PFSK-1 (cell line): ENCODE data around the gene PPP2R2D.

ENCODE experiments used
- FOXP2 ChIP-seq: optimal IDR thresholded peaks from 2 replicates; pipeline ENCODE3; 2011; ENCODE audit warnings: borderline replicate concordance, control low read depth, inconsistent platforms; ENCODE audit not compliant: insufficient read depth; ENCODE audit errors: extremely low read length, extremely low read depth
- POLR2AphosphoS5 ChIP-seq: IDR thresholded peaks from 2 replicates; pipeline ENCODE4 v1.6.1; 2012; ENCODE audit warnings: low read depth, mild to moderate bottlenecking, control low read depth, low read length, moderate library complexity
- SIN3A ChIP-seq: IDR thresholded peaks from 2 replicates; pipeline ENCODE4 v1.6.1; 2012; ENCODE audit warnings: mild to moderate bottlenecking, low read length, moderate library complexity, borderline replicate concordance; ENCODE audit not compliant: insufficient read depth
- TAF1 ChIP-seq: IDR thresholded peaks from 2 replicates; pipeline ENCODE4 v1.6.1; 2012; ENCODE audit warnings: low read length, control low read depth, borderline replicate concordance; ENCODE audit not compliant: insufficient read depth
- TF ChIP-seq, protein P1 (sequence below), 2 experiments: IDR thresholded peaks; 2 replicates each; pipeline versions ENCODE4 v1.6.1 to v1.8.0; 2011 to 2012; ENCODE audit warnings: low read depth in 2 of 2, low read length in 2 of 2, control low read depth in 1 of 2, inconsistent platforms in 1 of 2, mild to moderate bottlenecking in 1 of 2, moderate library complexity in 1 of 2; ENCODE audit not compliant: insufficient read depth in 1 of 2

Gene PPP2R2D

GRCh38 chr10:131909014-131909808 lies 8.4 kb downstream of the PPP2R2D start:
- TF ChIP-seq POLR2AphosphoS5, result no peak

DNA sequence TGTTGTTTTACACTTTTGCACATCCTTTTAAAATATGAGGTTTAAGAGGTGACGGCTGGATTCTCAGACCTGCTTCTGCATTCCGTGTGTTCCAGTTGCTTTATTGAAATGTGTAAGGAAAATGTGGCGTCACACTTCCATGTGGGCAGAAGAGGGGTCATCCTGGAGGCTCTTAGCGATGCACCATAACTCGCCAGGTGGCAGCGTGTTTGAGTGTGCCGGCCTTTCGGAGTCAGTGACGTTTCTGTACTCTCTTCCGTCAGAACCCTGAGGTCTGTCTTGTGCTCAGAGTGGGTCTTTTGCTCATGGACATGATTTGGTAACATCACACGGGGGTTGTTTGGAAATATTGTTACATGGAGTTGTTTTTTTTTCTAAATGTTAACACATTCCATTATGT lies 9.1 kb downstream of the PPP2R2D start:
- no peak for TF ChIP-seq SIN3A
- no peak for TF ChIP-seq TAF1
- TF ChIP-seq POLR2AphosphoS5, result no peak
- TF ChIP-seq, protein P1, sequence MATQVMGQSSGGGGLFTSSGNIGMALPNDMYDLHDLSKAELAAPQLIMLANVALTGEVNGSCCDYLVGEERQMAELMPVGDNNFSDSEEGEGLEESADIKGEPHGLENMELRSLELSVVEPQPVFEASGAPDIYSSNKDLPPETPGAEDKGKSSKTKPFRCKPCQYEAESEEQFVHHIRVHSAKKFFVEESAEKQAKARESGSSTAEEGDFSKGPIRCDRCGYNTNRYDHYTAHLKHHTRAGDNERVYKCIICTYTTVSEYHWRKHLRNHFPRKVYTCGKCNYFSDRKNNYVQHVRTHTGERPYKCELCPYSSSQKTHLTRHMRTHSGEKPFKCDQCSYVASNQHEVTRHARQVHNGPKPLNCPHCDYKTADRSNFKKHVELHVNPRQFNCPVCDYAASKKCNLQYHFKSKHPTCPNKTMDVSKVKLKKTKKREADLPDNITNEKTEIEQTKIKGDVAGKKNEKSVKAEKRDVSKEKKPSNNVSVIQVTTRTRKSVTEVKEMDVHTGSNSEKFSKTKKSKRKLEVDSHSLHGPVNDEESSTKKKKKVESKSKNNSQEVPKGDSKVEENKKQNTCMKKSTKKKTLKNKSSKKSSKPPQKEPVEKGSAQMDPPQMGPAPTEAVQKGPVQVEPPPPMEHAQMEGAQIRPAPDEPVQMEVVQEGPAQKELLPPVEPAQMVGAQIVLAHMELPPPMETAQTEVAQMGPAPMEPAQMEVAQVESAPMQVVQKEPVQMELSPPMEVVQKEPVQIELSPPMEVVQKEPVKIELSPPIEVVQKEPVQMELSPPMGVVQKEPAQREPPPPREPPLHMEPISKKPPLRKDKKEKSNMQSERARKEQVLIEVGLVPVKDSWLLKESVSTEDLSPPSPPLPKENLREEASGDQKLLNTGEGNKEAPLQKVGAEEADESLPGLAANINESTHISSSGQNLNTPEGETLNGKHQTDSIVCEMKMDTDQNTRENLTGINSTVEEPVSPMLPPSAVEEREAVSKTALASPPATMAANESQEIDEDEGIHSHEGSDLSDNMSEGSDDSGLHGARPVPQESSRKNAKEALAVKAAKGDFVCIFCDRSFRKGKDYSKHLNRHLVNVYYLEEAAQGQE (IDR thresholded peaks at IDR 0.05; ENCODE audit: insufficient read depth in 1 of 2, low read depth in 2 of 2, low read length in 2 of 2), result no peak
- no peak for TF ChIP-seq FOXP2

DNA sequence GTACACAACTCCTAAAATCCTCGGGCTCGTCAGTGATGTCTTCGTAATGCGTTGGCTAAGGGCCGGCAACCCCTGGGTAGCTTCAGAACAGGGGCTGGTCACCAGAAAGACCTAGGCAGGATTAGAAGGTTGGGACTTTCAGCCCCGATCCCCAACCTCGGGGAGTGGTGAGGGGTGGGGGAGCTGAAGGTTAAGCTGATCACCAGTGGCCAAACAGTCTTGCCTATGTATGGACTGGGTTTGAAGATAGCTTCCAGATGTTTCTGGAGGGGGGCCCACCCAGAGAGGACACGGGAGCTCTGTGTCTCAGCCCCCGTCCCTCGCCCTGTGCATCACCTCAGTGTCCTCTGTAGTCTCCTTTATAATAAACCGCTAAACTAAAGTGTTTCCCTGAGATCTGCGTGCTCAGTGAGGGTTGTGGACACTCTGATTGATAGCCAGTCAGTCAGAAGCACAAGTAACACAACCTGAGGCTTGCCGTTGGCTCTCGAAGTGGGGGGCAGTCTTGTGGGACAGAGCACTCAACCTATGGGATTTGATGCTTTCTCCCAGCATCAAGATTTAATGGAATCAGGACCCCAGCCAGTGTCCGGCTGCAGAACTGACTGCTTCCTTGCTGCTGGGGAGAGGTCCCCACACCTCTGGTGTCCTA lies 10.0 kb downstream of the PPP2R2D start:
- TF ChIP-seq POLR2AphosphoS5, result no peak
- no peak for TF ChIP-seq TAF1
- no peak for TF ChIP-seq SIN3A
- no peak for TF ChIP-seq FOXP2
- TF ChIP-seq, protein P1 (IDR thresholded peaks at IDR 0.05; ENCODE audit: insufficient read depth in 1 of 2, low read depth in 2 of 2, low read length in 2 of 2), result no peak

DNA sequence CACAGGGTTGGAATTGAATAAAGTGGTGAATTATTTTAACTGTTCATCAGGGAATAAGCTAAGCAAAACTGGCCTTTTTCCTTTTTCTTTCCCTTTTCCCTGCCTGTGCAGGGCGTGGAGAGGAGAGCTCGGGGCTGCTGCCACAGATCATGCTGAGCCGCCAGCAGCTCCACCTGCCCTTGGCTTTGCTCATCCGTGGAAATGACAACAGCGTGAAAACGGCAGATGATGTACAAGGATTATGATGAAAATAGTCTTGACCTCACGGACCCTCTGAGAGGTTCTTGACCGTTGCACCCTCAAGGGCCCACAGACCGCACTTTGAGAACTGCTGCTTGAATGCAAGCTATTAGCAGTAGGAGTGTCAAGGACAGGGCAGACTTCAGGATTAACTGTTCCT lies 10.6 kb downstream of the PPP2R2D start:
- no peak for TF ChIP-seq POLR2AphosphoS5
- TF ChIP-seq SIN3A, result no peak
- no peak for TF ChIP-seq TAF1
- TF ChIP-seq, protein P1 (IDR thresholded peaks at IDR 0.05; ENCODE audit: insufficient read depth in 1 of 2, low read depth in 2 of 2, low read length in 2 of 2), result no peak
- TF ChIP-seq FOXP2, result no peak

DNA sequence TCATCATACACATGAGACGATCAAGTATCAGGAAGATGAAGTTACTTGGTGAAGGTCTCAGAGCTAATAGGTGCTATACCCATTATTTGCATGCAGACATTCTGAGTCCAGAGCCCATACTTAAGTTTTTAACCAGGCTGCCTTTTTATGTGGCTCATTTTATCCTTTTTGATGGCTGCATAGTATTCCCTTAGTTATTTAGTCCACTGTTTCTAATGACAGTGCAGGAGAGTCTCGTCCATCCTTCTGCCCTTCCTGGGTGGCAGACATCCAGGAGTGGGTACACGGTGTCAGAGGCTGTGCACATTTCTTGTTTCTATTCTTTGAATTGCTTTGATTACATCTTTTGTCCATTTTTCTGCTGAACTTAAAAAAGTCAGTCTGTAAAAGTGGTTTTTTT lies 11.8 kb downstream of the PPP2R2D start:
- TF ChIP-seq, protein P1 (IDR thresholded peaks at IDR 0.05; ENCODE audit: insufficient read depth in 1 of 2, low read depth in 2 of 2, low read length in 2 of 2), result no peak
- TF ChIP-seq TAF1, result no peak
- TF ChIP-seq SIN3A, result no peak
- no peak for TF ChIP-seq POLR2AphosphoS5
- TF ChIP-seq FOXP2, result no peak
